ENCODE data around the gene RGS3.

RGS3 gene

GRCh38 chr9:113590991-113591898, 127.7 kb downstream of the RGS3 start:
- peak; percentile 87 for DNase-seq

GRCh38 chr9:113591899-113592625, 128.5 kb downstream of the RGS3 start:
- no peak for DNase-seq

- no peak for DNase-seq
Observed at GRCh38 chr9:113592876-113593575, 129.5 kb downstream of the RGS3 start.

- DNase-seq = no peak
Observed at GRCh38 chr9:113593682-113594281, 130.3 kb downstream of the RGS3 start.

- no peak for DNase-seq
Observed at GRCh38 chr9:113594484-113595299, 131.2 kb downstream of the RGS3 start.

- DNase-seq = no peak
Observed at GRCh38 chr9:113596616-113597320, 133.2 kb downstream of the RGS3 start.

GRCh38 chr9:113597390-113598241, 134.1 kb downstream of the RGS3 start:
- DNase-seq = peak; percentile 17

GRCh38 chr9:113598451-113598850, 134.9 kb downstream of the RGS3 start:
- no peak for DNase-seq

- no peak for DNase-seq
Observed at GRCh38 chr9:113598883-113599282, 135.4 kb downstream of the RGS3 start.

GRCh38 chr9:113599646-113600022, 136.1 kb downstream of the RGS3 start:
- DNase-seq = no peak

GRCh38 chr9:113600023-113600823, 136.7 kb downstream of the RGS3 start:
- DNase-seq = no peak

GRCh38 chr9:113600871-113601614, 137.5 kb downstream of the RGS3 start:
- DNase-seq = no peak

- no peak for DNase-seq
Observed at GRCh38 chr9:113601656-113602055, 138.1 kb downstream of the RGS3 start.

GRCh38 chr9:113602126-113603047, 138.9 kb downstream of the RGS3 start:
- DNase-seq = peak; percentile 62

GRCh38 chr9:113603048-113603375, 139.5 kb downstream of the RGS3 start:
- DNase-seq = no peak

GRCh38 chr9:113603773-113604172, 140.2 kb downstream of the RGS3 start:
- no peak for DNase-seq

- no peak for DNase-seq
Observed at GRCh38 chr9:113604393-113604792, 140.9 kb downstream of the RGS3 start.

GRCh38 chr9:113606510-113606909, 143.0 kb downstream of the RGS3 start:
- no peak for DNase-seq
